HEK293 (cell line): Measurements from ENCODE around the gene MITF.

ENCODE experiments used
- CTCF ChIA-PET: fragments of 350-600 bp; formaldehyde crosslinking; extraction: SDS; loops from one replicate; lab custom pipeline; 2021; ENCODE audit warnings: antibody characterized with exemption; lab: Yijun Ruan, JAX
- POLR2A ChIA-PET: fragments of 300-600 bp; formaldehyde crosslinking; extraction: SDS; loops from one replicate; lab custom pipeline; 2020; ENCODE audit warnings: antibody characterized with exemption, inconsistent platforms; lab: Yijun Ruan, JAX
- H3K27ac ChIP-seq: fragments of 200-500 bp; sonication (Bioruptor generic); 2 replicates; pipeline ENCODE4 v1.5.1; 2014; ENCODE audit warnings: low read depth, low read length, control low read depth, inconsistent platforms; ENCODE audit errors: extremely low read depth
- H3K36me3 ChIP-seq, 2 experiments: fragments of 200-500 bp in 1 of 2; sonication (Bioruptor generic) in 1 of 2; 1 replicate in 1 of 2; 2 replicates in 1 of 2; pipeline ENCODE4 v1.5.1; 2014 to 2017; ENCODE audit warnings: inconsistent platforms in 2 of 2, low read length in 2 of 2; ENCODE audit not compliant: control insufficient read depth in 2 of 2, insufficient read depth in 1 of 2
- H3K4me1 ChIP-seq: fragments of 200-500 bp; sonication (Bioruptor generic); 2 replicates; pipeline ENCODE4 v1.5.1; 2014; ENCODE audit warnings: mild to moderate bottlenecking, low read length, inconsistent platforms; ENCODE audit not compliant: control insufficient read depth, insufficient read depth
- H3K4me3 ChIP-seq: 2 replicates; pipeline ENCODE4 v1.5.1; 2011; ENCODE audit warnings: low read depth, mild to moderate bottlenecking, control low read depth, low read length, moderate library complexity
- H3K9me3 ChIP-seq: fragments of 200-500 bp; sonication (Bioruptor generic); 2 replicates; pipeline ENCODE4 v1.5.1; 2014; ENCODE audit warnings: low read depth, low read length, inconsistent platforms; ENCODE audit not compliant: control insufficient read depth, insufficient read depth
- MZF1 ChIP-seq: fragments of 450-650 bp; formaldehyde crosslinking; IDR thresholded peaks from 2 replicates; pipeline ENCODE4 v1.5.1; 2017; ENCODE audit warnings: missing biosample characterization, missing genetic modification characterization, borderline replicate concordance
- OVOL3 ChIP-seq: fragments of 450-650 bp; formaldehyde crosslinking; IDR thresholded peaks from 2 replicates; pipeline ENCODE4 v1.5.1; 2016; ENCODE audit warnings: missing biosample characterization, missing genetic modification characterization
- SALL2 ChIP-seq: fragments of 450-650 bp; formaldehyde crosslinking; IDR thresholded peaks from 2 replicates; pipeline ENCODE4 v1.5.0; 2017; ENCODE audit warnings: missing biosample characterization, mild to moderate bottlenecking, missing genetic modification characterization, borderline replicate concordance
- ZFP69B ChIP-seq: fragments of 450-650 bp; formaldehyde crosslinking; IDR thresholded peaks from 2 replicates; pipeline ENCODE4 v1.5.1; 2016; ENCODE audit warnings: missing biosample characterization, missing genetic modification characterization
- ZNF10 ChIP-seq: fragments of 450-650 bp; formaldehyde crosslinking; IDR thresholded peaks from 2 replicates; pipeline ENCODE4 v1.5.1; 2017; ENCODE audit warnings: missing biosample characterization, missing genetic modification characterization
- ZNF132 ChIP-seq: fragments of 450-650 bp; formaldehyde crosslinking; IDR thresholded peaks from 2 replicates; pipeline ENCODE4 v1.5.1; 2017; ENCODE audit warnings: missing biosample characterization, missing genetic modification characterization, borderline replicate concordance
- ZNF16 ChIP-seq: fragments of 450-650 bp; formaldehyde crosslinking; IDR thresholded peaks from 2 replicates; pipeline ENCODE4 v1.5.1; 2016; ENCODE audit warnings: low read depth, missing biosample characterization, missing genetic modification characterization
- ZNF19 ChIP-seq: fragments of 450-650 bp; formaldehyde crosslinking; IDR thresholded peaks from 2 replicates; pipeline ENCODE4; 2016; ENCODE audit warnings: missing biosample characterization, missing genetic modification characterization, low read depth
- ZNF202 ChIP-seq: fragments of 450-650 bp; formaldehyde crosslinking; IDR thresholded peaks from 2 replicates; pipeline ENCODE4 v1.5.1; 2016; ENCODE audit warnings: missing biosample characterization, missing genetic modification characterization, borderline replicate concordance
- ZNF223 ChIP-seq: fragments of 450-650 bp; formaldehyde crosslinking; IDR thresholded peaks from 2 replicates; pipeline ENCODE4 v1.5.1; 2016; ENCODE audit warnings: missing biosample characterization, missing genetic modification characterization
- ZNF302 ChIP-seq: fragments of 450-650 bp; formaldehyde crosslinking; IDR thresholded peaks from 2 replicates; pipeline ENCODE4 v1.5.1; 2016; ENCODE audit warnings: missing biosample characterization, missing genetic modification characterization, low read depth
- ZNF324 ChIP-seq: fragments of 450-650 bp; formaldehyde crosslinking; IDR thresholded peaks from 2 replicates; pipeline ENCODE4 v1.5.1; 2016; ENCODE audit warnings: missing biosample characterization, missing genetic modification characterization
- ZNF341 ChIP-seq: fragments of 450-650 bp; formaldehyde crosslinking; IDR thresholded peaks from 2 replicates; pipeline ENCODE4; 2016; ENCODE audit warnings: low read depth, missing biosample characterization, missing genetic modification characterization
- ZNF37A ChIP-seq: fragments of 450-650 bp; IDR thresholded peaks from 2 replicates; pipeline ENCODE4 v1.5.1; 2018; ENCODE audit warnings: missing biosample characterization, missing genetic modification characterization
- ZNF473 ChIP-seq: fragments of 450-650 bp; formaldehyde crosslinking; IDR thresholded peaks from 2 replicates; pipeline ENCODE4 v1.5.1; 2017; ENCODE audit warnings: missing biosample characterization, missing genetic modification characterization
- ZNF510 ChIP-seq: fragments of 450-650 bp; formaldehyde crosslinking; IDR thresholded peaks from 2 replicates; pipeline ENCODE4 v1.5.1; 2018; ENCODE audit warnings: mild to moderate bottlenecking, missing genetic modification characterization, missing biosample characterization; ENCODE audit not compliant: insufficient replicate concordance
- ZNF521 ChIP-seq: fragments of 450-650 bp; formaldehyde crosslinking; IDR thresholded peaks from 2 replicates; pipeline ENCODE4 v1.5.1; 2017; ENCODE audit warnings: missing biosample characterization, mild to moderate bottlenecking, missing genetic modification characterization
- ZNF544 ChIP-seq: fragments of 450-650 bp; formaldehyde crosslinking; IDR thresholded peaks from 2 replicates; pipeline ENCODE4 v1.5.0; 2017; ENCODE audit warnings: missing biosample characterization, missing genetic modification characterization
- ZNF558 ChIP-seq: fragments of 450-650 bp; formaldehyde crosslinking; IDR thresholded peaks from 2 replicates; pipeline ENCODE4 v1.5.1; 2016; ENCODE audit warnings: missing biosample characterization, missing genetic modification characterization
- ZNF596 ChIP-seq: fragments of 450-650 bp; IDR thresholded peaks from 2 replicates; pipeline ENCODE4 v1.5.0; 2018; ENCODE audit warnings: missing biosample characterization, mild to moderate bottlenecking, missing genetic modification characterization, moderate library complexity
- ZNF692 ChIP-seq: fragments of 450-650 bp; formaldehyde crosslinking; IDR thresholded peaks from 2 replicates; pipeline ENCODE4 v1.5.1; 2016; ENCODE audit warnings: missing biosample characterization, missing genetic modification characterization
- ZNF747 ChIP-seq: fragments of 450-650 bp; formaldehyde crosslinking; IDR thresholded peaks from 2 replicates; pipeline ENCODE4 v1.5.1; 2016; ENCODE audit warnings: missing biosample characterization, missing genetic modification characterization
- ZNF830 ChIP-seq: fragments of 450-650 bp; IDR thresholded peaks from 2 replicates; pipeline ENCODE4 v1.5.0; 2018; ENCODE audit warnings: missing biosample characterization, missing genetic modification characterization, low read depth, mild to moderate bottlenecking, moderate library complexity
- ZXDB ChIP-seq: fragments of 450-650 bp; formaldehyde crosslinking; IDR thresholded peaks from 2 replicates; pipeline ENCODE4 v1.5.1; 2016; ENCODE audit warnings: missing biosample characterization, missing genetic modification characterization
- TF ChIP-seq, protein P1 (sequence below): fragments of 450-650 bp; formaldehyde crosslinking; IDR thresholded peaks from 2 replicates; pipeline ENCODE4 v1.5.1; 2016; ENCODE audit warnings: missing biosample characterization, missing genetic modification characterization
- TF ChIP-seq, protein P2 (sequence below): fragments of 450-650 bp; formaldehyde crosslinking; IDR thresholded peaks from 2 replicates; pipeline ENCODE4 v1.5.1; 2016; ENCODE audit warnings: missing biosample characterization, missing genetic modification characterization
- TF ChIP-seq, protein P3 (sequence below): fragments of 450-650 bp; formaldehyde crosslinking; IDR thresholded peaks from 2 replicates; pipeline ENCODE4 v1.5.1; 2017; ENCODE audit warnings: missing biosample characterization, mild to moderate bottlenecking, missing genetic modification characterization, moderate library complexity

MITF gene

GRCh38 chr3:69805491-69805890 lies 66.2 kb downstream of the MITF start:
- POLR2A ChIA-PET: no interaction called here
- TF ChIP-seq ZNF596 (tag by site-specific recombination) (no peak), ZNF302 (tag by site-specific recombination) (no peak), ZNF558 (no peak), ZXDB (no peak), ZFP69B (tag by site-specific recombination) (no peak), MZF1 (tag by site-specific recombination) (no peak), ZNF747 (no peak), ZNF544 (tag by site-specific recombination) (no peak), SALL2 (tag by site-specific recombination) (no peak), ZNF10 (tag by site-specific recombination) (no peak), OVOL3 (no peak), ZNF830 (tag by site-specific recombination) (no peak), ZNF473 (no peak), ZNF37A (no peak), ZNF19 (tag by site-specific recombination) (no peak)
- TF ChIP-seq, protein P1, sequence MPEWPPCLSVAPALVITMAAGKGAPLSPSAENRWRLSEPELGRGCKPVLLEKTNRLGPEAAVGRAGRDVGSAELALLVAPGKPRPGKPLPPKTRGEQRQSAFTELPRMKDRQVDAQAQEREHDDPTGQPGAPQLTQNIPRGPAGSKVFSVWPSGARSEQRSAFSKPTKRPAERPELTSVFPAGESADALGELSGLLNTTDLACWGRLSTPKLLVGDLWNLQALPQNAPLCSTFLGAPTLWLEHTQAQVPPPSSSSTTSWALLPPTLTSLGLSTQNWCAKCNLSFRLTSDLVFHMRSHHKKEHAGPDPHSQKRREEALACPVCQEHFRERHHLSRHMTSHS (tag by site-specific recombination): no peak
- CTCF ChIA-PET: no interaction called here

DNA sequence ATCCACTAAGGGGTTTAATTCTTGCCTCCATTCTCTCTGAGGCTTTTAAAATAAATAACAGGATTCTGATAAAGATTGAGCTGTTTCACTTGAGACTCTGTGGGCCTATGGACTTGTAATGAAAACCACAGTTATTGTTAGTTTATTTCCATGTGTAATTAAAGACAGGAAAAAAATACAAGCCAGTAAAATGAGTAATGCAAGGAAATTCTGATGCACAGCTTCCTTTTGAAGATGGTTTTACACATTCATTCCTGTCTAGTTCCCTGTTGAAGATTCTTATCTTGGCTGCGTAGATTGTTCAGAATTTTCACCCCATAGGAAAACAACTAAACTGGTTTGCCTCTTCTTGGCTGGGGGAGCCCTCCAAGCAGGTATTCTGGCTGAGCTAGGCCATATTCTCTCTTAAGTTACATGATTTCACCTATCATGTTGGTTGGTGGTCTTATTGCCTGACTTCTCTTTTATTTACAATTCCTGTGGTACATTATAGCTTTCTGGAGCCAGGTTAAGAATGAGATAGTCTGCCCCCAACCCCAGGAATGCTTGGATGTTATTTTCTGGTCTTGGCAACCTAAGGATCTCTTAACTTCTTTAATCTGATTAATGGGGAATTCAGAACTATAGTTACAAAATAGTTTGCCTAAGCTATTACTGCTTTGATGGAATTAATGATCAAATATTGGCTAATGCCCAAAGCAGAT lies 67.6 kb downstream of the MITF start:
- ChIA-PET CTCF (interaction anchor here (0.8 to 1.0 kb wide), 2 partner anchors 14 to 48 kb away, joined by 3 read pairs; no protein-coding TSS in a partner anchor), POLR2A (no interaction called here)
- Histone ChIP-seq H3K9me3 (no peaks in the 10 kb centered on the region), H3K27ac (no peak overlapping the region), H3K4me1 (no peaks in the 10 kb centered on the region), H3K4me3 (no peak overlapping the region), H3K36me3 (no peaks in the 10 kb centered on the region)
- TF ChIP-seq ZNF341 (tag by site-specific recombination) (no peak), ZNF16 (tag by site-specific recombination) (no peak), ZNF521 (tag by site-specific recombination) (no peak), ZNF510 (tag by site-specific recombination) (no peak), ZNF202 (no peak), ZNF223 (tag by site-specific recombination) (no peak), ZNF132 (tag by site-specific recombination) (no peak), ZNF324 (no peak), ZNF692 (no peak)
- TF ChIP-seq, protein P2, sequence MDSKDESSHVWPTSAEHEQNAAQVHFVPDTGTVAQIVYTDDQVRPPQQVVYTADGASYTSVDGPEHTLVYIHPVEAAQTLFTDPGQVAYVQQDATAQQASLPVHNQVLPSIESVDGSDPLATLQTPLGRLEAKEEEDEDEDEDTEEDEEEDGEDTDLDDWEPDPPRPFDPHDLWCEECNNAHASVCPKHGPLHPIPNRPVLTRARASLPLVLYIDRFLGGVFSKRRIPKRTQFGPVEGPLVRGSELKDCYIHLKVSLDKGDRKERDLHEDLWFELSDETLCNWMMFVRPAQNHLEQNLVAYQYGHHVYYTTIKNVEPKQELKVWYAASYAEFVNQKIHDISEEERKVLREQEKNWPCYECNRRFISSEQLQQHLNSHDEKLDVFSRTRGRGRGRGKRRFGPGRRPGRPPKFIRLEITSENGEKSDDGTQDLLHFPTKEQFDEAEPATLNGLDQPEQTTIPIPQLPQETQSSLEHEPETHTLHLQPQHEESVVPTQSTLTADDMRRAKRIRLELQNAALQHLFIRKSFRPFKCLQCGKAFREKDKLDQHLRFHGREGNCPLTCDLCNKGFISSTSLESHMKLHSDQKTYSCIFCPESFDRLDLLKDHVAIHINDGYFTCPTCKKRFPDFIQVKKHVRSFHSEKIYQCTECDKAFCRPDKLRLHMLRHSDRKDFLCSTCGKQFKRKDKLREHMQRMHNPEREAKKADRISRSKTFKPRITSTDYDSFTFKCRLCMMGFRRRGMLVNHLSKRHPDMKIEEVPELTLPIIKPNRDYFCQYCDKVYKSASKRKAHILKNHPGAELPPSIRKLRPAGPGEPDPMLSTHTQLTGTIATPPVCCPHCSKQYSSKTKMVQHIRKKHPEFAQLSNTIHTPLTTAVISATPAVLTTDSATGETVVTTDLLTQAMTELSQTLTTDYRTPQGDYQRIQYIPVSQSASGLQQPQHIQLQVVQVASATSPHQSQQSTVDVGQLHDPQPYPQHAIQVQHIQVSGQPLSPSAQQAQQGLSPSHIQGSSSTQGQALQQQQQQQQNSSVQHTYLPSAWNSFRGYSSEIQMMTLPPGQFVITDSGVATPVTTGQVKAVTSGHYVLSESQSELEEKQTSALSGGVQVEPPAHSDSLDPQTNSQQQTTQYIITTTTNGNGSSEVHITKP (tag by site-specific recombination): no peak
- TF ChIP-seq, protein P3, sequence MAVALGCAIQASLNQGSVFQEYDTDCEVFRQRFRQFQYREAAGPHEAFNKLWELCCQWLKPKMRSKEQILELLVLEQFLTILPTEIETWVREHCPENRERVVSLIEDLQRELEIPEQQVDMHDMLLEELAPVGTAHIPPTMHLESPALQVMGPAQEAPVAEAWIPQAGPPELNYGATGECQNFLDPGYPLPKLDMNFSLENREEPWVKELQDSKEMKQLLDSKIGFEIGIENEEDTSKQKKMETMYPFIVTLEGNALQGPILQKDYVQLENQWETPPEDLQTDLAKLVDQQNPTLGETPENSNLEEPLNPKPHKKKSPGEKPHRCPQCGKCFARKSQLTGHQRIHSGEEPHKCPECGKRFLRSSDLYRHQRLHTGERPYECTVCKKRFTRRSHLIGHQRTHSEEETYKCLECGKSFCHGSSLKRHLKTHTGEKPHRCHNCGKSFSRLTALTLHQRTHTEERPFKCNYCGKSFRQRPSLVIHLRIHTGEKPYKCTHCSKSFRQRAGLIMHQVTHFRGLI (tag by site-specific recombination): no peak

More at GRCh38 chr3:69805491-69805890, 66.2 kb downstream of the MITF start:
- Histone ChIP-seq H3K36me3 (no peaks in the 10 kb centered on the region), H3K9me3 (no peaks in the 10 kb centered on the region), H3K27ac (no peak overlapping the region), H3K4me3 (no peak overlapping the region), H3K4me1 (no peaks in the 10 kb centered on the region)
